MCF 10A (cell line): ENCODE data around the gene OCEL1. TPM values are rescaled to one million over a fixed set of nuclear protein-coding genes. Genes with fewer than 3 reads are reported as not detected.
A peak's percentile ranks its signal among the peaks of the same experiment; 100 is the strongest.

Experiments used
- BruUV-seq: library from RNA; stranded (reverse); fragments of 400-500 nt; replicated peaks from 2 replicates; lab custom pipeline; 2021; lab: Mats Ljungman, UMichigan
- CTCF ChIA-PET: fragments of 300-600 bp; sonication (Branson Sonifier 250); formaldehyde crosslinking; extraction: SDS; loops from one replicate; lab custom pipeline; 2021; ENCODE audit warnings: antibody characterized with exemption, inconsistent platforms; lab: Yijun Ruan, JAX
- POLR2A ChIA-PET: fragments of 300-600, 350-650 bp; sonication (Branson Sonifier 250); formaldehyde crosslinking; extraction: SDS; loops from one replicate; lab custom pipeline; 2020; ENCODE audit warnings: antibody characterized with exemption, inconsistent platforms; lab: Yijun Ruan, JAX
- DNase-seq: peaks from one replicate; pipeline ENCODE4 v3.0.0-alpha.2; 2018; ENCODE audit not compliant: unreplicated experiment
- H3K27ac Mint-ChIP-seq: one replicate; pipeline ENCODE4 v1.8.0; 2022; ENCODE audit warnings: mild to moderate bottlenecking, low read depth, mixed read lengths; ENCODE audit not compliant: unreplicated experiment
- H3K27me3 Mint-ChIP-seq: one replicate; pipeline ENCODE4 v1.8.0; 2022; ENCODE audit warnings: mixed read lengths; ENCODE audit not compliant: insufficient read depth, unreplicated experiment
- H3K36me3 Mint-ChIP-seq: one replicate; pipeline ENCODE4 v1.8.0; 2022; ENCODE audit warnings: mild to moderate bottlenecking, moderate library complexity, mixed read lengths; ENCODE audit not compliant: insufficient read depth, unreplicated experiment
- H3K4me1 Mint-ChIP-seq: one replicate; pipeline ENCODE4 v1.8.0; 2022; ENCODE audit warnings: mixed read lengths; ENCODE audit not compliant: insufficient read depth, unreplicated experiment
- H3K4me3 Mint-ChIP-seq: one replicate; pipeline ENCODE4 v1.8.0; 2022; ENCODE audit warnings: mild to moderate bottlenecking, moderate library complexity, mixed read lengths; ENCODE audit not compliant: unreplicated experiment
- H3K9me3 Mint-ChIP-seq: one replicate; pipeline ENCODE4 v1.8.0; 2022; ENCODE audit warnings: mixed read lengths; ENCODE audit not compliant: unreplicated experiment
- CTCF ChIP-seq: fragments of 200-600 bp; IDR thresholded peaks from one replicate; pipeline ENCODE4 v1.8.0; 2022; ENCODE audit warnings: antibody characterized with exemption, mild to moderate bottlenecking; ENCODE audit not compliant: unreplicated experiment
- intact Hi-C: fragments of 100-400 bp; cut with micrococcal nuclease; formaldehyde crosslinking; loops from 2 replicates; pipeline ENCODE4 v1.14.1; 2022
- total RNA-seq: library from RNA; stranded (reverse); gene quantifications from 2 replicates; pipeline ENCODE4 v1.2.3, GENCODE V29; 2022

The OCEL1 gene
- total RNA-seq, 1 experiment from 2014 or later, result 14.3 TPM

GRCh38 chr19:17249887-17250548, 24.0 kb downstream of the OCEL1 start:
- no peak for DNase-seq
- H3K27me3 Mint-ChIP-seq, result no peaks in the 10 kb centered on the region
- H3K4me1 Mint-ChIP-seq, result peaks cover 28% of the 10 kb centered on the region
- no peak for TF ChIP-seq CTCF
- BruUV-seq, result no TSS peak
- ChIA-PET CTCF (interaction anchor here (1.0 to 6.4 kb wide), 2 partner anchors 10 to 17 kb away, joined by 5 to 56 read pairs; partner anchors contain the start of gene BABAM1), POLR2A (interaction anchor here (0.8 to 2.8 kb wide), 5 partner anchors 8 to 43 kb away, joined by 3 to 21 read pairs (median 3); partner anchors contain the start of gene BABAM1)
- peak overlapping the region; percentile 78 for H3K27ac Mint-ChIP-seq
- intact Hi-C loops, result no loop called here
- no peaks in the 10 kb centered on the region for H3K9me3 Mint-ChIP-seq
- peaks cover 14% of the 10 kb centered on the region for H3K36me3 Mint-ChIP-seq
- H3K4me3 Mint-ChIP-seq, result no peak overlapping the region

- Mint-ChIP-seq H3K4me1 (peaks cover 10% of the 10 kb centered on the region), H3K4me3 (no peak overlapping the region), H3K36me3 (peaks cover 8% of the 10 kb centered on the region), H3K27me3 (no peaks in the 10 kb centered on the region), H3K9me3 (no peaks in the 10 kb centered on the region), H3K27ac (no peak overlapping the region)
- DNase-seq, result no peak
- ChIA-PET CTCF (interaction anchor here (0.7 to 1.4 kb wide), 2 partner anchors 8 to 9 kb away, joined by 3 to 5 read pairs; partner anchors contain the start of gene USHBP1), POLR2A (interaction anchor here (0.9 to 1.7 kb wide), 5 partner anchors 10 to 40 kb away, joined by 3 to 16 read pairs (median 7); partner anchors contain the start of genes BABAM1 and OCEL1)
- no TSS peak for BruUV-seq
- intact Hi-C loops, result no loop called here
- TF ChIP-seq CTCF, result no peak
Measured at GRCh38 chr19:17254636-17255035, 28.6 kb downstream of the OCEL1 start.

- H3K27ac Mint-ChIP-seq, result no peak overlapping the region
- no peak overlapping the region for H3K4me3 Mint-ChIP-seq
- TF ChIP-seq CTCF, result no peak
- ChIA-PET POLR2A (interaction anchor here (0.6 to 1.7 kb wide), 8 partner anchors 11 to 763 kb away, joined by 3 to 16 read pairs (median 4); partner anchors contain the start of genes BABAM1 and OCEL1), CTCF (interaction anchor here (0.5 to 1.4 kb wide), 5 partner anchors 8 to 332 kb away, joined by 3 to 5 read pairs (median 4); partner anchors contain the start of gene USHBP1)
- no peaks in the 10 kb centered on the region for H3K9me3 Mint-ChIP-seq
- intact Hi-C loops, result no loop called here
- no peaks in the 10 kb centered on the region for H3K27me3 Mint-ChIP-seq
- BruUV-seq, result no TSS peak
- peaks cover 8% of the 10 kb centered on the region for H3K36me3 Mint-ChIP-seq
- peak; percentile 75 for DNase-seq
- peaks cover 10% of the 10 kb centered on the region for H3K4me1 Mint-ChIP-seq
Measured at GRCh38 chr19:17255150-17255621, 29.2 kb downstream of the OCEL1 start.

GRCh38 chr19:17256130-17256529, 30.1 kb downstream of the OCEL1 start:
- intact Hi-C loops, result no loop called here
- POLR2A ChIA-PET, result interaction anchor here (1.0 to 1.7 kb wide), 3 partner anchors 11 to 148 kb away, joined by 3 to 16 read pairs (median 7); partner anchors contain the start of gene BABAM1
- Mint-ChIP-seq H3K9me3 (no peaks in the 10 kb centered on the region), H3K36me3 (peaks cover 8% of the 10 kb centered on the region), H3K4me1 (peaks cover 17% of the 10 kb centered on the region), H3K27me3 (no peaks in the 10 kb centered on the region), H3K27ac (no peak overlapping the region), H3K4me3 (no peak overlapping the region)
- CTCF ChIA-PET, result interaction anchor here (0.5 to 1.5 kb wide), 4 partner anchors 23 to 332 kb away, joined by 3 to 4 read pairs (median 3); no protein-coding TSS in a partner anchor
- no peak for DNase-seq
- BruUV-seq, result no TSS peak
- no peak for TF ChIP-seq CTCF
